Mucosa of descending colon (tissue), 3 donors: ENCODE results near the gene PADI1. TPM values are rescaled to one million over a fixed set of nuclear protein-coding genes. Genes with fewer than 3 reads are reported as not detected.

ENCODE experiments used
- ATAC-seq: fragments of 200-7000 bp; cut with Tn5 transposase; one replicate; pipeline ENCODE4 v1.9.1; 2020; ENCODE audit warnings: mild to moderate bottlenecking, moderate library complexity
- DNase-seq, 3 donors: peaks; one replicate each; pipeline ENCODE4 v3.0.0-alpha.2; 2020
- H3K36me3 ChIP-seq: fragments of 200-600 bp; one replicate; pipeline ENCODE4 v1.8.0; 2021; ENCODE audit warnings: low read depth, mild to moderate bottlenecking
- H3K4me1 ChIP-seq: fragments of 200-600 bp; one replicate; pipeline ENCODE4 v1.8.0; 2021; ENCODE audit warnings: low read depth, mild to moderate bottlenecking
- H3K4me3 ChIP-seq: fragments of 200-600 bp; one replicate; pipeline ENCODE4 v1.8.0; 2021; ENCODE audit warnings: mild to moderate bottlenecking
- H3K9me3 ChIP-seq: fragments of 200-600 bp; one replicate; pipeline ENCODE4 v1.8.0; 2021; ENCODE audit warnings: mild to moderate bottlenecking
- intact Hi-C, 2 donors: fragments of 100-400 bp; cut with DNase I in 1 of 2; cut with micrococcal nuclease in 1 of 2; formaldehyde crosslinking; loops; one replicate each; pipeline versions ENCODE4 v1.11.0 to v1.11.1; 2022; cut with DNase I, micrococcal nuclease
- total RNA-seq, 3 donors: library from RNA; stranded (reverse); fragmentation: NEBNext Ultra II Directional in 2 of 3; extraction: Animal tissue kit (Norgen Biotek cat#: 25700) in 2 of 3; gene quantifications; one replicate each; pipeline versions ENCODE4 v1.2.1 to v1.2.4, GENCODE V29; 2021 to 2023
- TF ChIP-seq, protein P1 (sequence below): fragments of 200-600 bp; IDR thresholded peaks from one replicate; pipeline ENCODE4 v1.8.0; 2022; ENCODE audit warnings: antibody characterized with exemption, mild to moderate bottlenecking
- donor health status: DM: no; HTN: no; CAD: no; lungs with moderate emphysema.
- donor health status: DM: no; HTN: no; CAD: no.
- donor health status: DM: no; HTN: yes; CAD: no.

PADI1 gene
- total RNA-seq, 3 donors from 2014 or later, result 0.25 to 0.65 (median 0.38) TPM

DNA sequence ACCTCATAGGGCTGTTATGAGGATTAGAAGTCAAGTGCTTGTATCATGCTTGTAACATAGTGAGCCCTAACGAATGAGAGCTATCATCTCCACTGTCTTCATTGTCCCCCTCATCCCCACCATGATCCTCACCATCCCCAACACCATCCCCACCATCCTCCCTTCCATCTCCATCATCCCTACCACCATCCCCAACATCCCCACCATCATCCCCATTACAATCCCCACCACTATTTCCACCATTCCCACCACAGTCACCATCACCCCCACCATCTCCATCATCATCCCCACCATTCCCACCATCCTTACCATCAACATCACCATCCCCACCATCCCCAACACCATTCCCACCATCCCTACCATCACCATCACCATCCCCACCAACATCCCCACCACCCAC, 39.1 kb upstream of the PADI1 start:
- no peaks in the 10 kb centered on the region for H3K4me1 ChIP-seq
- TF ChIP-seq, protein P1, sequence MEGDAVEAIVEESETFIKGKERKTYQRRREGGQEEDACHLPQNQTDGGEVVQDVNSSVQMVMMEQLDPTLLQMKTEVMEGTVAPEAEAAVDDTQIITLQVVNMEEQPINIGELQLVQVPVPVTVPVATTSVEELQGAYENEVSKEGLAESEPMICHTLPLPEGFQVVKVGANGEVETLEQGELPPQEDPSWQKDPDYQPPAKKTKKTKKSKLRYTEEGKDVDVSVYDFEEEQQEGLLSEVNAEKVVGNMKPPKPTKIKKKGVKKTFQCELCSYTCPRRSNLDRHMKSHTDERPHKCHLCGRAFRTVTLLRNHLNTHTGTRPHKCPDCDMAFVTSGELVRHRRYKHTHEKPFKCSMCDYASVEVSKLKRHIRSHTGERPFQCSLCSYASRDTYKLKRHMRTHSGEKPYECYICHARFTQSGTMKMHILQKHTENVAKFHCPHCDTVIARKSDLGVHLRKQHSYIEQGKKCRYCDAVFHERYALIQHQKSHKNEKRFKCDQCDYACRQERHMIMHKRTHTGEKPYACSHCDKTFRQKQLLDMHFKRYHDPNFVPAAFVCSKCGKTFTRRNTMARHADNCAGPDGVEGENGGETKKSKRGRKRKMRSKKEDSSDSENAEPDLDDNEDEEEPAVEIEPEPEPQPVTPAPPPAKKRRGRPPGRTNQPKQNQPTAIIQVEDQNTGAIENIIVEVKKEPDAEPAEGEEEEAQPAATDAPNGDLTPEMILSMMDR, result no peak
- no peaks in the 10 kb centered on the region for H3K36me3 ChIP-seq
- no peaks in the 10 kb centered on the region for H3K9me3 ChIP-seq
- no peak overlapping the region for H3K4me3 ChIP-seq
- intact Hi-C loops, result no loop called here
- DNase-seq (no peak), ATAC-seq (no peak)

DNA sequence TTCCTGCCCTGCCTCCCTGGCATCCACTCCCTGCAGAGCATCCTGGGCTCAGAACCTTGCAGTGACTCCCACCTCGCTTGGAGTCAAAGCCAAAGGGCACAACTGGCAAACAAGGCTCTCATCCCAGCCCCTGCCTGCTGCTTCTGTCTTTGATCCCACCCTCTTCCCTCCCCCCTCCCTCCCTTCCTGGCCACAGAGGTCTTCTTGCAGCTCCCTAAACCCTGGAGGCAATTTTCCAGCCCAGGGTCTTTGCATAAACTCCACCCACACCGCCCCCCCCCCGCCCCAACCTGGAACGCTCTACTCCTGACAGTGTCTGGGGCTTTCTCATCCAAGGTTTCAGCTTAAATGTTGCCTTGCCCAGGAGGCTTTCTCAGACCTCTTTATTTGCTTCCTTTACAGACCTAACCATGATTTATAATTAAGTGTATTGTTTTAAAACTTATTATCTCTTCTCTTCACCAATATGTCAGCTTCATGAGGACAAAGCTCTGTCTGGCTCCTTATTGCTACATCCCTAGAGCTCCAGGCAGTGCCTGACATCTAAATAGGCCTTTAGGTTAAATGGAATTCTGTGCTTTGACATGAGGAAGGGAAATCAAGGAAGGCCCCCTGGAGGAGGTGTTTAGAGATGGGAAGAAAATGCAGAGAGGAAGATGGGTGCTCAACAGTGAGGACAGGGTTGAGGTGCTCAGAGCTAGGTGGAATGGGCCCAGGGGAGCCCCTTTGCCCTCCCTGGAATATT, 37.7 kb upstream of the PADI1 start:
- no peak for ATAC-seq
- no peak for DNase-seq
- no peaks in the 10 kb centered on the region for H3K36me3 ChIP-seq
- TF ChIP-seq, protein P1, result no peak
- H3K4me1 ChIP-seq, result no peaks in the 10 kb centered on the region
- H3K4me3 ChIP-seq, result no peak overlapping the region
- intact Hi-C loops, result no loop called here
- H3K9me3 ChIP-seq, result no peaks in the 10 kb centered on the region

DNA sequence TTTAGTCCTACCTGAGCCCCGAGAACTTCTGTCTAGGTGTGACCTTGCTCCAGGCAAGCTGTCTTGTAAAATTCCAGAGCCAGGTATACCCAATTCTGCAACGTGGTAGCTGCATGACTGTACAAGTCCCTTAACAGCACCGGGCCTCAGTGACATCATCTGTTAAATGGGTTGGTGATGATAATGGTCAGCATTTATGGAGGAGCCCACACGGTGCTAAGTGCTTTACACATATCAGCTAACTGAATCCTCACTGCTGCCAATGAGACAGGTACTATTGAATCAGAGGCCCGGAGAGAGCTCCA, 37.2 kb upstream of the PADI1 start:
- no peaks in the 10 kb centered on the region for H3K4me1 ChIP-seq
- DNase-seq (no peak), ATAC-seq (no peak)
- H3K36me3 ChIP-seq, result no peaks in the 10 kb centered on the region
- no peaks in the 10 kb centered on the region for H3K9me3 ChIP-seq
- intact Hi-C loops, result no loop called here
- TF ChIP-seq, protein P1, result no peak
- no peak overlapping the region for H3K4me3 ChIP-seq

DNA sequence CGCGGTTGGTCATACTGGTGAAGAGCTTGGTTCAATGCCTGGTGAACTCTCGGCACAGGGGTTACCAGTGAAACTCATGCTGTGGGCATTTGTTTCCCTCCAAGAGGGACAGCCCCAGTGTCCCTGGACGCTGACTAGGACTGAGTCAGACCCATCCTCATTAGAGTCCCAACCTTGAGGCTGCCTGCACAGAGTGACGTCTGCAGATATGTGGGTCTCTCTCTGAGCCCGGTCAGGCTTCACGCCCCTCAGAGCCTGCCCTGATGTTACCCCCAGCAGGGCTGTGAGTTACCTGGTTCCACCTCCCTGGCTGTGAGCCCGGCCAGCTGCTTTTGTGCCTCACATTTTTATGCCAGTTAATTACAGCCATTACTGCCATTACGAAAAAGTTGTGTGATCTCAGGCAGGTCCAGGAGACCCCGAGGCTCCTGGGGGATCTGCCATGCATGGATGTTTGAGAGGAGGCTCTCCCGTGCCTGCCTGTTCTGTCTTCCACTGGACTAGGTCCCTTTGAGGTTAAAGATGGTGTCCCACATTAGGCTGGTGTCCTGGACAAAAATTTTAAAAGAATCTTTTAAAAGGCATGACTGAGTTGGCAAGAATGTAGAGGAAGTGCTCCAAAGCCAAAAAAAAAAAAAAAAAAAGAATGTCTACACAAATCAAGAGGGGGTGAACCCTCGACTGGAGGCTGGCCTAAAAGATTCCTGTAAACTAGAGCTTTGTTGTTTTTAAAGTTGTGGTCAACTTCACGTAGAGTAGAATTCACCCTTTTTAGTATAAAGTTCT, 36.6 kb upstream of the PADI1 start:
- DNase-seq, result no peak
- Histone ChIP-seq H3K4me1 (no peaks in the 10 kb centered on the region), H3K36me3 (no peaks in the 10 kb centered on the region), H3K4me3 (no peak overlapping the region), H3K9me3 (no peaks in the 10 kb centered on the region)
- TF ChIP-seq, protein P1, result no peak
- intact Hi-C loops, result no loop called here
- ATAC-seq, result no peak

DNA sequence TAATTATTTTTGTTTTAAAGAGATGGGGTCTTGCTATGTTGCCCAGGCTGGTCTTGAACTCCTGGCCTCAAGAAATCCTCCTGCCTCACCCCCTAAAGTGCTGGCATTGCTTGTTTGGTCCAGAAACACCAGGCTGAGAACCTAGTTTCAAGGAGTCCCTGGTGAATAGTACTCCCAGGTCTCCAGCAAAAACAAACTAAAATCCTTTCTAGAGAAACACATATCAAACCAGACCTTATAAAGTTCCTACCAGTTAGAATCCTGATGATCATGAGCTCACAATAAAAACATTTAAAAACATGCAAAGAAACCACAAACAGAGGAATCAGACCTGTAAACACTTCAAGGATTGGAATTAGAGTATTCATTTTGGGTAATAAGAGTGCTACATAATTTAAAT, 34.4 kb upstream of the PADI1 start:
- H3K4me1 ChIP-seq, result no peaks in the 10 kb centered on the region
- no peak overlapping the region for H3K4me3 ChIP-seq
- TF ChIP-seq, protein P1, result no peak
- H3K36me3 ChIP-seq, result no peaks in the 10 kb centered on the region
- ATAC-seq, result no peak
- intact Hi-C loops, result no loop called here
- H3K9me3 ChIP-seq, result no peaks in the 10 kb centered on the region
- no peak for DNase-seq
